A673 (cell line): ENCODE measurements around the gene AMACR. TPM values are rescaled to one million over a fixed set of nuclear protein-coding genes. Genes with fewer than 3 reads are reported as not detected.

Source experiments
- BruUV-seq: library from RNA; stranded (reverse); fragments of 400-500 nt; replicated peaks from 2 replicates; lab custom pipeline; 2021; lab: Mats Ljungman, UMichigan
- CTCF ChIA-PET: fragments of 300-600 bp; sonication (Branson Sonifier 250); formaldehyde crosslinking; loops from one replicate; lab custom pipeline; 2022; ENCODE audit warnings: antibody characterized with exemption; lab: Charles Lee
- POLR2A ChIA-PET: fragments of 300-600 bp; sonication (Branson Sonifier 250); formaldehyde crosslinking; loops from one replicate; lab custom pipeline; 2022; ENCODE audit warnings: antibody characterized with exemption; ENCODE audit not compliant: low non-redundant PET; lab: Charles Lee
- DNase-seq: peaks from one replicate; pipeline ENCODE4 v3.0.0-alpha.2; 2015; ENCODE audit warnings: low spot score
- H3K27ac ChIP-seq: fragments of 200-600 bp; sonication (generic); 2 replicates; pipeline ENCODE4 v1.5.1; 2016; ENCODE audit warnings: mixed run types, low read depth, mild to moderate bottlenecking, mixed read lengths, antibody characterized with exemption, low read length; ENCODE audit not compliant: poor library complexity, severe bottlenecking
- H3K27me3 ChIP-seq: fragments of 200-600 bp; sonication (generic); replicated peaks from 2 replicates; pipeline ENCODE4 v1.6.1; 2017; ENCODE audit warnings: mixed run types, low read depth, mild to moderate bottlenecking, mixed read lengths, antibody characterized with exemption, low read length; ENCODE audit not compliant: insufficient read depth, poor library complexity
- H3K36me3 ChIP-seq: fragments of 200-600 bp; sonication (generic); 2 replicates; pipeline ENCODE4 v1.6.1; 2016; ENCODE audit warnings: mixed run types, mild to moderate bottlenecking, mixed read lengths, antibody characterized with exemption, low read length; ENCODE audit not compliant: insufficient read depth, poor library complexity, severe bottlenecking
- H3K4me1 ChIP-seq: fragments of 200-600 bp; sonication (generic); 2 replicates; pipeline ENCODE4 v1.6.1; 2017; ENCODE audit warnings: mixed run types, mild to moderate bottlenecking, mixed read lengths, antibody characterized with exemption, low read length; ENCODE audit not compliant: insufficient read depth, poor library complexity, severe bottlenecking
- H3K4me3 ChIP-seq: fragments of 200-600 bp; sonication (generic); 2 replicates; pipeline ENCODE4 v1.5.1; 2016; ENCODE audit warnings: low read depth, mixed run types, mild to moderate bottlenecking, mixed read lengths, low read length; ENCODE audit not compliant: poor library complexity, severe bottlenecking
- H3K9me3 ChIP-seq: fragments of 200-600 bp; sonication (generic); 2 replicates; pipeline ENCODE4 v1.6.1; 2016; ENCODE audit warnings: mixed run types, low read depth, mild to moderate bottlenecking, mixed read lengths, antibody characterized with exemption, low read length; ENCODE audit not compliant: poor library complexity, severe bottlenecking
- EZH2 ChIP-seq: fragments of 200-600 bp; sonication (generic); IDR thresholded peaks from 2 replicates; pipeline ENCODE4 v1.6.1; 2017; ENCODE audit warnings: borderline replicate concordance, low read depth, mild to moderate bottlenecking, mixed read lengths, antibody characterized with exemption, low read length; ENCODE audit not compliant: poor library complexity, severe bottlenecking
- intact Hi-C: fragments of 100-400 bp; cut with micrococcal nuclease; formaldehyde crosslinking; loops from one replicate; pipeline ENCODE4 v1.10.0; 2022; ENCODE audit not compliant: unreplicated experiment
- total RNA-seq: library from RNA; stranded (reverse); gene quantifications from 2 replicates; pipeline ENCODE4 v1.2.3, GENCODE V29; 2021
- TF ChIP-seq, protein P1 (sequence below): fragments of 300-800, 200-600 bp; sonication (generic); conservative IDR thresholded peaks from 2 replicates; pipeline ENCODE4 v1.5.1; 2017; ENCODE audit warnings: low read depth, mild to moderate bottlenecking, antibody characterized with exemption, low read length, moderate library complexity, mixed read lengths

The AMACR gene
- total RNA-seq, 1 experiment from 2014 or later: 13.9 TPM

DNA sequence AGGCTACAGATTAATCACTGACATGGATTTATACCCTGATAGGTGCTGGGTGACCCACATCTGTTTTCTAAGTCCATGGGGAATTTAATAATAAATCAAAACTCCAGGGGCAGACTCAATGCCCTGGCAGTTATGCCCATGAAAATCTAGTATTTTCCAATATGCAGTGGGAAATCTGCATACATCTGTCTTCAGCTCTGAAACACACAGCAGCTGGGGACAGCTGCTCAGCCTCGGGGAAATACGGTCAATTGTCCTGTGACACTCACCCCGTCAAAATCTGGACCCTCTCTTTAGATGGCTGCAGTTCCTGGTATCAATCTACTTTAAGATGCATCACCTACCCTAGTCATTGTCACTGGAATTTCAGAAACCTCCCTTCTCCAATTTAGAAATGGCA lies 47.8 kb upstream of the AMACR start:
- CTCF ChIA-PET: no interaction called here
- peaks cover 9% of the 10 kb centered on the region for H3K4me1 ChIP-seq
- H3K36me3 ChIP-seq: no peaks in the 10 kb centered on the region
- BruUV-seq: no TSS peak
- POLR2A ChIA-PET: no interaction called here
- no peak for DNase-seq
- no peak overlapping the region for H3K4me3 ChIP-seq
- H3K27ac ChIP-seq: no peak overlapping the region
- intact Hi-C loops: no loop called here
- no peaks in the 10 kb centered on the region for H3K27me3 ChIP-seq
- no peaks in the 10 kb centered on the region for H3K9me3 ChIP-seq
- TF ChIP-seq EZH2: no peak
- TF ChIP-seq, protein P1, sequence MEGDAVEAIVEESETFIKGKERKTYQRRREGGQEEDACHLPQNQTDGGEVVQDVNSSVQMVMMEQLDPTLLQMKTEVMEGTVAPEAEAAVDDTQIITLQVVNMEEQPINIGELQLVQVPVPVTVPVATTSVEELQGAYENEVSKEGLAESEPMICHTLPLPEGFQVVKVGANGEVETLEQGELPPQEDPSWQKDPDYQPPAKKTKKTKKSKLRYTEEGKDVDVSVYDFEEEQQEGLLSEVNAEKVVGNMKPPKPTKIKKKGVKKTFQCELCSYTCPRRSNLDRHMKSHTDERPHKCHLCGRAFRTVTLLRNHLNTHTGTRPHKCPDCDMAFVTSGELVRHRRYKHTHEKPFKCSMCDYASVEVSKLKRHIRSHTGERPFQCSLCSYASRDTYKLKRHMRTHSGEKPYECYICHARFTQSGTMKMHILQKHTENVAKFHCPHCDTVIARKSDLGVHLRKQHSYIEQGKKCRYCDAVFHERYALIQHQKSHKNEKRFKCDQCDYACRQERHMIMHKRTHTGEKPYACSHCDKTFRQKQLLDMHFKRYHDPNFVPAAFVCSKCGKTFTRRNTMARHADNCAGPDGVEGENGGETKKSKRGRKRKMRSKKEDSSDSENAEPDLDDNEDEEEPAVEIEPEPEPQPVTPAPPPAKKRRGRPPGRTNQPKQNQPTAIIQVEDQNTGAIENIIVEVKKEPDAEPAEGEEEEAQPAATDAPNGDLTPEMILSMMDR: no peak

DNA sequence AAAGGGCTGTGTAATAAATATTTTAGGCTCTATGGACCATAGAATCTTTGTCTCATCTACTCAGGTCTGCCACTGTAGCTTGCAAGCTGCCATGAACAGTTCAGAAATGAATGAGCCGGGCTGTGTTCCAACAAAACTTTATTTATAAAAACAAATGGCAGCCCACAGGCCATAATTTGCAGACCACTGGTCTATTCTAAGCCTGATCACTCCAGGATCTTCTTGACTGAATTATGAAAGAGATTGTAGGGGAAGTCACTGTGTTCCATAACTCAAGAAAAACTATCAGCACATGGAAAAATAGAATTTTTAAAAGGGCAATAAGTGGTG lies 46.5 kb upstream of the AMACR start:
- ChIA-PET POLR2A (no interaction called here), CTCF (no interaction called here)
- BruUV-seq: no TSS peak
- intact Hi-C loops: no loop called here
- Histone ChIP-seq H3K4me3 (no peak overlapping the region), H3K27ac (no peak overlapping the region), H3K36me3 (no peaks in the 10 kb centered on the region), H3K4me1 (peaks cover 9% of the 10 kb centered on the region), H3K9me3 (no peaks in the 10 kb centered on the region), H3K27me3 (no peaks in the 10 kb centered on the region)
- TF ChIP-seq, protein P1: no peak
- TF ChIP-seq EZH2: no peak
- DNase-seq: no peak

DNA sequence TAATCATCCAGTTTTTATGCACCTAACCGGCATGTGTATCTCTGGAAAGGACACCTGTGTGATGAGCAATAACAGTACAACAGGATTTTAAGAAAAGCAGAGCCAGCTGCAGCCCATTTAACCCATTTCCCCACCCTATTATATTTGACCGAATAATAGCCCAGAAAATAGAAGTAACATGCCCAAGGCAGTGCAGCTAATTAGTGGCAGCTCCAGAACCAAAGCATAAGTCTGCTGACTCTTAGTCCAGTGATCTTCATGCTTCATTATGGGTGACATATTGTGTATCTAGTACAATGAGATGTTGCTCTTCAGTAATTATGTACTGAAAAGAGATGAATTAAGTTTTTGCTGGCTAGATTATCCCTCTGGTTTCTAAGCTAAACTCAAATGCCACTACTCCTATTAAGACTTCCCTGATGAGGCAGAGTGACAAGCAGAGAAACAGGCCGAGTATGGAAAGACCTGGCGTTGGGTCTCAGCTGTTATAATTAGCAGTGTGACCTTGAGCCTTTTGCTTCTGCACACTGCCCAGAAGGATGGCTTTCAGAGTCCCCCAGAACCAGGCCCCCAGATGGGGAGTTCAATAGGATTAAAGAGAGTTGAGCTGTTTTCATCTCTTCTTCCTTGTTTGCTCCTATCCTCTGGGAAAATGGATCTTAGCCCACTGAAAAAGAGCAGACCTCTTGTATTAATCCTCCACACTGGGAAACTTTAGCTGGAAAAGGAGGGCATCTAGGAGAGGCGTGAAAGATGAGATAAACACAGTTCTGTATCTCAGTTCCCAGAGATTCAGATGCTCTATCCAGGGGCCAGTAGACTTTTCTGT lies 45.9 kb upstream of the AMACR start:
- CTCF ChIA-PET: no interaction called here

More for the DNA sequence above, 45.9 kb upstream of the AMACR start:
- H3K9me3 ChIP-seq: no peaks in the 10 kb centered on the region
- no peak overlapping the region for H3K4me3 ChIP-seq
- no peak for DNase-seq
- BruUV-seq: no TSS peak
- no peaks in the 10 kb centered on the region for H3K27me3 ChIP-seq
- POLR2A ChIA-PET: no interaction called here
- H3K36me3 ChIP-seq: no peaks in the 10 kb centered on the region
- no peak for TF ChIP-seq EZH2
- TF ChIP-seq, protein P1: no peak
- peaks cover 9% of the 10 kb centered on the region for H3K4me1 ChIP-seq
- H3K27ac ChIP-seq: no peak overlapping the region
- intact Hi-C loops: no loop called here
